NT2/D1 (cell line): ENCODE measurements around the gene PRIMA1.

Experiments used
- SUZ12 ChIP-seq: IDR thresholded peaks from 2 replicates; pipeline ENCODE4 v1.6.1; 2011; ENCODE audit not compliant: insufficient read length, insufficient read depth; ENCODE audit errors: extremely low read depth
- YY1 ChIP-seq: IDR thresholded peaks from 2 replicates; pipeline ENCODE4 v1.6.1; 2011; ENCODE audit not compliant: insufficient read length, insufficient read depth
- ZNF274 ChIP-seq: IDR thresholded peaks from 2 replicates; pipeline ENCODE4 v1.6.1; 2011; ENCODE audit warnings: mild to moderate bottlenecking, low read depth, low read length

- no peak for TF ChIP-seq YY1
- no peak for TF ChIP-seq SUZ12
- no peak for TF ChIP-seq ZNF274
Measured at GRCh38 chr14:93748208-93749075, 39.8 kb downstream of the PRIMA1 start.
